Cardiac septum (tissue), 1 donor: ENCODE measurements around the gene CPT2. TPM values are rescaled to one million over a fixed set of nuclear protein-coding genes. Genes with fewer than 3 reads are reported as not detected.
"Not testable (repeated sequence)": the region's sequence is repeated elsewhere in the genome, so short reads cannot be mapped to it uniquely, and the experiment has no call there.

ENCODE experiments used
- DNase-seq: peaks from one replicate; pipeline ENCODE4 v3.0.0-alpha.2; 2020; ENCODE audit warnings: low spot score
- intact Hi-C: fragments of 100-400 bp; cut with DNase I; formaldehyde crosslinking; loops from one replicate; pipeline ENCODE4 v1.14.0; 2022
- total RNA-seq: library from RNA; stranded (reverse); fragmentation: NEBNext Ultra II Directional; extraction: Animal tissue kit (Norgen Biotek cat#: 25700); gene quantifications from one replicate; pipeline ENCODE4 v1.2.1, GENCODE V29; 2021
- donor health status: DM: no; HTN: no; CAD: no.

CPT2 gene
- total RNA-seq, 1 donor from 2014 or later: 20.4 TPM

GRCh38 chr1:53180226-53180625 lies 16.4 kb upstream of the CPT2 start:
- no peak for DNase-seq
- intact Hi-C loops: loop anchor here (5.0 to 10.0 kb wide), 3 partner anchors 113 to 475 kb away; no protein-coding TSS in a partner anchor

GRCh38 chr1:53180951-53181350 lies 15.7 kb upstream of the CPT2 start:
- DNase-seq: no peak
- intact Hi-C loops: loop anchor here (5.0 to 10.0 kb wide), 3 partner anchors 114 to 476 kb away; no protein-coding TSS in a partner anchor

- intact Hi-C loops: loop anchor here (5.0 to 10.0 kb wide), 3 partner anchors 115 to 477 kb away; no protein-coding TSS in a partner anchor
- DNase-seq: peak; percentile 92
Measured at GRCh38 chr1:53182111-53182593, 14.5 kb upstream of the CPT2 start.

DNA sequence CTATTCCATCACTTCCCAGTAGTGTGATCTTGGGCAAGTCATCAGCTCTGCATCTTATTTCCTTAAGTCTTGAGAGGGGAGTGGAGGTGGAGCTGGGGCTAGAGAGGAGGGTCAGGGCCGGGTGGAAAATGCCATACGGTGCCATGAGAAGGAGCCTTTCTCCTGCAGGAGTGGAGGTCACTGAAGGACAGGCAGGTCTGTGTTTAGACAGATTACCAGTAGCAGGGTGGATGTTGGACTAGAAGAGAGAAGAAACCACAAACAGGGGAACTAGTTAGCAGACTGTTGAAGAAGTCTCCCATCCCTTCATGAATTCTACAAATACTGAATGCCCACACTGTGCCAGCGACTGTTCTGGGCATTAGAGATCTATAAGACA lies 13.9 kb upstream of the CPT2 start:
- intact Hi-C loops: loop anchor here (5.0 to 10.0 kb wide), 3 partner anchors 115 to 478 kb away; no protein-coding TSS in a partner anchor
- no peak for DNase-seq

DNA sequence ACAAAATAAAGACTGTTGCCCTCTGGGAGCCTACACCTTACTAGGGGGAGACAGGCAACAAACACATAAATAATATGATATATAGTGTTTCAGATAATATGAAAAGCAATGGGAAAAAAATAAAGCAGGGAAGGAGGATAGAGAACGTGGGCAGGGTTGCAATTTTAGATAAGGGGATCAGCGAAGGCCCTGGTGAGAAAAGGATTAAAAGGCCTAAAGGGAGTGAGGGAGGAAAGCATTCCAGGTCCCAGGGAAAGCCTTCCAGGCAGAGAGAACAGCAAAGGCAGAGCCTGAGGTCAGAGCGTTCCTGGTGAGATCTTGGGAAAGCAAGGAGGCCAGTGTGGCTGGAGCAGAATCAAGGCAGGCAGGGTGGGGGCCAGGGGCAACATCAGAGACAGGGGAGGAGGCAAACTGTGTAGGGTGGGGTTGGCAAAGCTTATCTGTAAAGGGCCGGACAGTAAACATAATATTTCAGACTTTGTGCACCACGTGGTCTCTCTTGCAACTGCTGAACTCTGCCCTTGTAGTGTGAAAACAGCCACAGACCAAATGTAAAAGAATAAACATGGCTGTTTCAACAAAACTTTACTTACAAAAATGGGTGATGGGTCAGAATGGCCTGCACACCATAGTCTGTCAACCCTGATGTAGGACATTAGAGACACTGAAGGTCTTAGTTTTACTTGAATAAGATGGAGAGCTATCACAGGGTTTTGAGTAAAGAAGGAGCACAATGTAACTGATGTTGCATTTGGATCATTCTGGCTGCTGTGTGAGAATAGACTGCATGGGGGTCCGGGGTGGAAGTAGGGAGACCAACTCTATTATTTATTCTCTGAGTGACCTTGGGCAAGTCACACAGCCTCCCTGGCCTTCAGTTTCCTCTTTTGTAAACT lies 13.3 kb upstream of the CPT2 start:
- intact Hi-C loops: loop anchor here (5.0 to 10.0 kb wide), 3 partner anchors 116 to 479 kb away; no protein-coding TSS in a partner anchor
- no peak for DNase-seq

- DNase-seq: not testable (repeated sequence)
- intact Hi-C loops: loop anchor here (10.0 kb wide), 2 partner anchors 351 to 481 kb away; no protein-coding TSS in a partner anchor
Measured at GRCh38 chr1:53185955-53186297, 10.7 kb upstream of the CPT2 start.

GRCh38 chr1:53186533-53186932 lies 10.1 kb upstream of the CPT2 start:
- DNase-seq: no peak
- intact Hi-C loops: loop anchor here (10.0 kb wide), 2 partner anchors 352 to 482 kb away; no protein-coding TSS in a partner anchor

GRCh38 chr1:53187401-53187800 lies 9.2 kb upstream of the CPT2 start:
- intact Hi-C loops: loop anchor here (10.0 kb wide), 2 partner anchors 353 to 483 kb away; no protein-coding TSS in a partner anchor
- DNase-seq: no peak

GRCh38 chr1:53188099-53188498 lies 8.5 kb upstream of the CPT2 start:
- no peak for DNase-seq
- intact Hi-C loops: loop anchor here (10.0 kb wide), 2 partner anchors 353 to 483 kb away; no protein-coding TSS in a partner anchor

- no peak for DNase-seq
- intact Hi-C loops: loop anchor here (10.0 kb wide), 2 partner anchors 354 to 484 kb away; no protein-coding TSS in a partner anchor
Measured at GRCh38 chr1:53189061-53189460, 7.6 kb upstream of the CPT2 start.

DNA sequence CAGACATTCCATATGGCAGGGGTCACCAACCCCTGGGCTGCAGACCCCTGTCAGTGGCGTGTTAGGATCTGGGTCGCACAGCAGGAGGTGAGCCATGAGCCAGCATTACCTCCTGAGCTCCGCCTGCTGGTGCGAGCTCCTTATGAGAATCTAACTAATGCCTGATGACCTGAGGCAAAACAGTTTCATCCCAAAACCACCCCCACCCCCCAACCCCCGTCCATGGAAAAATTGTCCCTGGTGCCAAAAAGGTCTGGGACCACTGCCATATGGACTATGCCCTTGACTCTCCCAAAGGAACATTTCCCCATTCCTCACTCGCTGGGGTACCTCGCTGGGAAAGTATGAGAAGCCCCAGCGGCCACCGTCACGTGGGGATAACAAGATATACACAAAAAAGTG lies 6.4 kb upstream of the CPT2 start:
- intact Hi-C loops: no loop called here
- no peak for DNase-seq

- no peak for DNase-seq
- intact Hi-C loops: no loop called here
Measured at GRCh38 chr1:53195246-53196016, 1.2 kb upstream of the CPT2 start.

DNA sequence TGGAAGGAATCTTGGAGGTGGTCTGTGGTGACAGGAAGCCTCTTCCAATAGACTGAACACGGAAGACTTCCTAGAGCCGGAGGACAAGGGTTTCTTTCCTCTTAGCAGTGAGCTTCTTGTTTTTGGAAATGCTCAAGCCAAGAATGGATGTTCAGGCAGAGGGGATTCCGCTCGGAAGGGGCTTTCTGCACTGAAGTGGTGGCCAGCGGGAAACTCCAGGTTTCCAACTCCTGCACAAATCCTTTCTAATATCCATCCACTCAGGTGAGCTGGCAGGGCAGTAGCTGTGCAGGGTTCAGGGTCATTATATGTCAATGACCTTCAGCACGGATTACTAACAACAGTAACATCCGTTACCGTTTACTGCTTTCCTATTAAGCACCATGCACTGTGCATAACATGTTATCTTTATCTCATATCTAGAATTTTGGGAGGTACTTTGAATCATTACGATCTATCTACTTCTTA lies 573 bp upstream of the CPT2 start:
- intact Hi-C loops: no loop called here
- DNase-seq: no peak

DNA sequence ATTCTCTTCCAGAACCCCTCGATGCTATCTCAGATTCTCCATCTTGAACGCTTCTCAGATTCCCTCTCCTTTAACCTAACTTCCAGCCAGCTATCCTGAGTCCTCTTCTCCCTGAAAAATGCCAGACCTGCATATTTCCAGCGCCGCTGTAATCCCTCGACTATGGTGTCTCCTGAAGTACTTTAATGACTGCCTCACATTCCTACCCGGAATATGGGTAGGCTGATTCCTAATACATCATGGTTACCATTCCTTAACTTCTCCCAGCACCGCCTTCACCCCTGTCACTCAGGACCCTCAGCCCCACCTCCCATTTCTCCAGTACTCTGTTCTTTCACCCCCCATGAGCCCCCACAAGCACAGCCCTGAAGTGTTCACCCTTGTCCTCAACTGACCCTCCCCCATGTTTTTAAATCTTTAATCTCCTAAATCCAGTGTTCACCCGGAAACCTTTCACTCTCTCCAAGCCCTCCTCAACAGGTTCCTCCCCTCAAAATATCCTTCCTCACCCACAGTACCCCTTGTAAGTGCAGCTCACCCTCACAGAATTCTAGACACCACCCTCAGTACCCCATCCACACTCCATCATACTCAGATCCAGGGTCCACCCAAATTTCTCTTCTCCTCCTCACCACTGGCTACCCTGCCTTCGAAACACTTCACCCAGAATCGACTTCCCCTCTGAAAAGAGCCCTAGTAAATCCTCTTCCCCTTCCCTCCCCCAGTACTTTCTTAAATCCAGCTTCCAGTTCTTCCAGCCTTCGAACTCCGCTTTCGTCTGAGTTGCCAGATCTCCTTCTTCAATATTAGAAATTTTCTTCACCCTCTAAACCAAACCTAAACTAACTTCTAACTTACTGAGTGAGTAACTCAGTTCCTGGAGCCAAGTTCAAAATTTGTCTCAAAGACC lies 922 bp downstream of the CPT2 start:
- intact Hi-C loops: no loop called here
- DNase-seq: no peak

DNA sequence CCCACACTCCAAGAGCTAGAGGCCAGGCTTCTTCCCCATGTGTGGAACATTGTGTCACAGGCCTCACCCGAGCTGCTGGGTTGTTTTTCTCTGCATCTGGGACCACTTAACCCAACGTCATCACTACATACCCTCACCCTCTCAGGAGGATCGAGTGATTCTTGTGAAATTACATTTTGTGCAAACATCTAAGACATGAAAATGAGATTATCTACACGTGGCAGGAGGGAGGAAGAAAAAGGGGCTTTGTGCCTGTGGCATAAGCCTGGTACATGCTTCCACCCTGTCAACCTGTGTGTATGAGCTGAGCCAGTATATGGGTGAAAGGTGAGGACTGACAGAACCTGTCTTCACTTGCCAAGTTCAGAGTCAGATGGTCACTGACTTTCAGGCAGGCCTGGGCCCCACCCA lies 1.6 kb downstream of the CPT2 start:
- DNase-seq: no peak
- intact Hi-C loops: no loop called here

- intact Hi-C loops: no loop called here
- DNase-seq: no peak
Measured at GRCh38 chr1:53203466-53203865, 6.8 kb downstream of the CPT2 start.

GRCh38 chr1:53205496-53205895 lies 8.9 kb downstream of the CPT2 start:
- DNase-seq, intact Hi-C loops: not testable (repeated sequence)

DNA sequence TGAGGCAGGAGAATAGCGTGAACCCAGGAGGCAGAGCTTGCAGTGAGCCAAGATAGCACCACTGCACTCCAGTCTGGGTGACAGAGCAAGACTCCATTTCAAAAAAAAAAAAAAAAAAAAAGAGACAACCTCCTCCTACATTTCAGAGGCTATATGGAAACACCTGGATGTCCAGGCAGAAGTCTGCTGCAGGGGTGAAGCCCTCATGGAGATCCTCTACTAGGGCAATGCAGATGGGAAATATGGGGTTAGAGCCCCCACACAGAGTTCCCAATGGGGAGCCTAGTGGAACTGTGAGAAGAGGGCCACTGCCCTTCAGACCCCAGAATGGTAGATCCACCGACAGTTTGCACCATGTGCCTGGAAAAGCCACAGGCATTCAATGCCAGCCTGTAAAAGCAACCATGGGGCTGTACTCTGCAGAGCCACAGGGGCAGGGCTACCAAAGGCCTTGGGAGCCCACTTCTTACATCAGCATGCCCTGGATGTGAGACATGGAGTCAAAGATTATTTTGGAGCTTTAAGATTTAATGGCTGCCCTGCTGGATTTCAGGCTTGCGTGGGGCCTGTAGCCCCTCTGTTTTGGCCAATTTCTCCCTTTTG lies 9.6 kb downstream of the CPT2 start:
- DNase-seq, intact Hi-C loops: not testable (repeated sequence)
